ENCODE results near the gene PXK.

PXK gene

DNA sequence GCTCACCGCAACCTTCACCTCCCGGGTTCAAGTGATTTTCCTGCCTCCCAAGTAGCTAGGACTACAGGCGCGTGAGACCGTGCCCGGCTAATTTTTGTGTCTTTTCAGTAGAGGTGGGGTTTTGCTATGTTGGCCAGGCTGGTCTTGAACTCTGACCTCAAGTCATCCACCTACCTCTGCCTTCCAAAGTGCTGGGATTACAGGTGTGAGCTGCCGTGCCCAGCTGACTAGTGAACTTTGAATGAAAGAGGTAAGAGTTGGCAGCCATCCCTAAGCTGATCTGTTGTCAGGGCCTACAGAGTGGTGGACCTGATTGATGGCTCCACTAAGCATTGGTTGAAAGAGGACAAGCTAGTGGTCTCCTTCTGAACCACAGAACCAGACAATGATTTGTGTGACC is 15.3 kb downstream of the PXK start:
- DNase-seq (ENCODE audit: low spot score), result no peak

DNA sequence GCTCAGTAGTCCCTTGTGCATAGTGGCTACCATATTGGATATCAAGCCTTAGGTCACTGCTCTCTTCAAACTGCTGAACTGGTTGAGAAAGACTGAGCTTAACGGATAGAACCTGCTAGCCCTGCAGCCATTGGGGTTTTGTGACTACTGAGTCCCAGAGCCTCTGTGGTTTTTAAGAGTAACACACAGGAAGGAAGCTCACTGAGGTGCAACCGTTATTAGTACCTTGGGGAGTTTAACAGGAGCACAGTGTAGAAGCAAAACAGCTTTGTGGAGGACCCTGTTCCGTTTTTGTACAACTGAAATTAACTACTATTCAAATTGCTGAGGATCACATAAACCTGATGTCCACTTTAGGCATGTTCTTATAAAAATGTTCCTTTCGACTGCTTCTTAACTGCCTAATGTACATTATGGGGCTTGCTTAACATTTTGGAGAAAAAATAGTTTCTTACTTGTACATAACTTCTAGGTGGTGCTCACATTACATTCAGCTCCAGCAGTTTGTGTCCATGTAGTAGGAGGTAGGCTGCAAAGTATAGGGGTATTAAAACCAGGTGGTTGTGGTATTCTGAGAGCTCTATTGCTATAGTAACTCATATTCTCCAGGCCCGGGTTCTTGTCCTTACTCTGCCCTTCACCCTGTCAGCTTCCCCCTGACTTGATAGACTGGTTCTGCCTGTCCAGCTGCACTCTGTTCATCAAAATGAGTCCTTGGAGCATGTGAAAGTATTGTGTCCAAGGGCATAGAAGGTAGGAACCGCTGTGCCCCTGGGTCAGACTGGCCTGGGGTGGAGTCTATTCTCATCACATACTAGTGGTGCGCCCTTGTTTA is 17.3 kb downstream of the PXK start:
- no peak for DNase-seq (ENCODE audit: low spot score)

DNA sequence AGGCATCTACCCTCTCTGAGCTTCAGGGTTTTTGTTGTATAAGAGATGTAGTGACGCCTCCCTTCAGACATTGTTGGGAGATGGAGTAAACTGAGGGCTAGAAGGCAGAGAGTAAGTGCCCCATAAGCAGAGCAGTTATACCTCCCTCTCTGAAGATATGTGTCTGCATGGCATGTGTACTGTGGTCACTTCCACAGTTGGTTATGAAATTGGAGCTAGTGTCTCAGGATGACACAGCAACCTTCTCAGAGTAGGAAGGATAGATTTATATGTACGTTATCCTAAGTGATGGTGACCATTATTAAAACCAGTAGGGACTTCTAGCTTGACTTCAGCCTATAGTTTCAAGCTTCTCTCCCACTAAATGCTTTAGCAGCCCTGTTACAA is 17.9 kb downstream of the PXK start:
- peak; percentile 30 for DNase-seq (ENCODE audit: low spot score)

DNA sequence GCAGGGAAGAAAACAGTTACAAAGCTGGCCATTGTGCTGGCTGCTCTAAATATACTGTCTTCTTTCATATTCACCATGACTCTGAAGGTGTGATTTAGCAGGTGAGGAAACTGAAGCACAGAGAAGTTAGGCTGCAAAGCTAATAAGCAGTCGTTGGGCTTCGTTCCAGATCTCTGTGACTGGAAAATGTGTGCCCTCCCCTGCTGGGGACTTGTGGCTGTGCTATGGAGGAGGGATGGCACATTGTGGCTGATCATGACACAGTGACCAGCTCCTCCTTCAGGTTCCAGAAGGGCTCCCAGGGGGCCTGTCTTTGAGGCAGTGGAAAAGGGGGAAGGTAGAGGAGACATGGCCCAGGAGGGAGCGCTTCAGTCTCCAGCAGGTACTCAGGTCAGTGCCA is 19.2 kb downstream of the PXK start:
- no peak for DNase-seq (ENCODE audit: low spot score)

DNA sequence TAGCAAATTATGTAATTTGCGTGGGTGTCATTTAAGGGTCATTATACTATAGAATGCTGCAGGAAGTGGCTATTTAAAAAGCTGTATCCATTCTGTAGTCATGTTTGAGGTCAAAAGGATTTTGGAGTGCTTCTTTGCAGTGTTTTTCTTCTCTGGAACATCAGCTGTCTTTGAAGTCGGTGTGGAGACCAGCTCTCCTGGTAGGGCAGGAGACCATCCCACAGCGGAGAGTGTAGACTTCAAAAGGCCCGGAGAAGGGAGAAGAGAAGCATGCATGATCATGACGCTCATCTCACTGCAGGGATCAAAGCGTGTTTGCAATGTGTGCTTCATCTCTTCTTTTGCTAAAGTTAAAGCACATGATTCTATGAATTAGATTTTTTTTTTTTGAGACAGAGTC is 19.9 kb downstream of the PXK start:
- no peak for DNase-seq (ENCODE audit: low spot score)

DNA sequence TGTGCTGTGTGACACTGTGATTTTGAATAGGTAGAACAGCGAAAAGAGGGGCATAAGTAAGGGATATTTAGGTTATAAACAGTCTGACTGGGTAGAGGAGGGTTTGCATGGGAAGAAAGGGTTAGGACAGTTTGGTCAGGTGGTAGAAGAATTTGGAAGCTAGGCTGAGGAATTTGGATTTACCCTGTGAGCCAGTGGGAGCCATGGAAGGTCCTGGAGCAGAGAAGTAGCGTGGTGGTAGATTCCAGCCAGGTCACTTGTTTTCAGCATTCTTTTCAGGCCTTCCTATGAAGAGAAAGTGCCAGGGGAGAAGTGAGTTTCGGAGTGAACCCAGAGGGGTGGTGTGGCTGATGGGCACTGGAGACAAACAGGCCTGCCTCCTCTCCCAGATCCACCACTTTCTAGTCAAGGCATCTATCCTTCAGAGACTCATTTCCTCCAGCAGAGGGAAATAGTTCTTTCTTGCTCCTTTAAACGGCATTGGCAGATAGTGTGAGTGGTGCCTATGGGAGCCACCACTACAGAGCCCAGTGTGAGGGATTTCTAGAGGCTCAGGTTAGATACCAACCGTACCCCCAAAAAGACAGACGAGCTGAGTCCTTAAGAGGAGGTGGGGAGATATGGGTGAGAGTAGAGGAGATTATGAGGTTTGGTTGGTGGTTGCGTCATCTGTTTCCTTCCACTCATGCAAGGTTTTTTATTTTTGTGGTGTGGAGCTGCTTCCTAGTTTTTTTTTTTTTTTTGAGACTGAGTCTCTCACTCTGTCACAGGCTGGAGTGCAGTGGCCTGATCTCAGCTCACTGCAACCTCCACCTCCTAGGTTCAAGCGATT is 21.2 kb downstream of the PXK start:
- peak; percentile 43 for DNase-seq (ENCODE audit: low spot score)

DNA sequence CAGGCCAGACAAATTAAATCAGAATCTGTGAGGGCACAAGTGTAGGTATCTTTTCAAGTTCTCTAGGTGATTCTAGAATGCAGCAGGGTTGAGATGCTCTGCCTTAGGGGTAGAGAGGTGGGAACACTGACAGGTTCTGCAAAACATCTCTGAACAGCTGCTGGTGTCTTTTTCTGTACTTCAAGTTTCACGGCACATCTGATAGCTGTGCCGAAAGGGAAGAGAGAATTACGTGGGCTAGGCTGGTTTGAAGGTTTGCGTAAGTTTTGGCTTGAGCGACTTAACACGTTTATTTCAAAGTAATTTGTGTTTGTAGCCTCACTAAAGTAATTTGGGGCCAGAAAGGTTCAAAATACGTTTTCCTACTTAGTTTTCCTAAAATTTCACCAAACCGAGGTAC is 22.5 kb downstream of the PXK start:
- DNase-seq (ENCODE audit: low spot score), result no peak

DNA sequence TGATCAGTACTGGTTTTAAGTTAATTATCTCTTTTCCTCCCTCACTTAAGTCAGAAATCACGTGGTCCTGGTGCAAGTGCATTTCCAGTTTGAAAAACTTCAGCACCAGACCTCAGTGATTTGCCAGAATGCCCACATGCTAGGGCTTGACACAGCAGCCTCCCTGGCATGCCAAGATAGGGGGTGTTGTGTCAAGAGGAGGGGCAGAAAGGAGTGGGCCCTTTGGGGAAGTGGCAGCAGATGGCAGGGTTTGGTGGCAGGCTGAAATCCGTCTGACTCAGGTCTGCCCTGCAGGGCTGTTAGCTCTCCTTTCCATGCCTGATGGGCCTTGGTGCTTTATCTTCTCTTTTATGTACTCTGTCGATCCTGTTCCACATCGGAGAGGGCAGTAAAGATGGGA is 23.4 kb downstream of the PXK start:
- no peak for DNase-seq (ENCODE audit: low spot score)

DNA sequence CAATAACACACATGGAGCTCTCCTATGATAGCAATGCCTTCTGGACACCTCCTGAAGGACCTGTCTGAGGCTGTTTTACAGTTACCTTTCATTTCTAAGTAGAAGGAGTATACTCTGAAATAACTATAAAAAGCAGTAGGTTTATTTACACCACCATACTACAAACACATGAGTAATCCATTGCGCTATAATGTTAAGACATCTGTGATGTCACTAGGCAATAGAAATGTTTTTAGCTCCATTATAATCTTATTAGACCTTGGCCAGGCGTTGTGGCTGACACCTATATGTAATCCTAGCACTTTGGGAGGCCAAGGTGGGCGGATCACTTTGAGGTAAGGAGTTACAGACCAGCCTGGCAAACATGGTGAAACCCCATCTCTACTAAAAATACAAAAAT is 24.7 kb downstream of the PXK start:
- DNase-seq (ENCODE audit: low spot score), result no peak

DNA sequence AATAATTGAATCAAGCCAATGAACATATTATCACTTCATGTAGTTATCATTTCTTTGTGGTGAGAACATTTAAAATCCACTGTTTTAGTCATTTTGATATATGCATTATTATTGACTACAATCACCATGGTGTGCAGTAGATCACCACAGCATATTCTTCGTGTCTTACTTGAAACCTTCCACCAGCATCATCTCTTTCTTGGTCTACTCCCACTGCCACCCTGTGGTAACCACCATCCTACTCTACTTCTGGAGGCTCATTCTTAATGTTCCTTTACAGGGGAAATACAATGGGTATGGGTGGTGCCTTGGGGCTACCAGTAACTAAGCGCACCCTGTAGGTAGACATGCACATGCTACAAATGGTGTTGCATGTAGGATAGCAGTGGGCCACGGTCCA is 25.4 kb downstream of the PXK start:
- DNase-seq (ENCODE audit: low spot score), result no peak

DNA sequence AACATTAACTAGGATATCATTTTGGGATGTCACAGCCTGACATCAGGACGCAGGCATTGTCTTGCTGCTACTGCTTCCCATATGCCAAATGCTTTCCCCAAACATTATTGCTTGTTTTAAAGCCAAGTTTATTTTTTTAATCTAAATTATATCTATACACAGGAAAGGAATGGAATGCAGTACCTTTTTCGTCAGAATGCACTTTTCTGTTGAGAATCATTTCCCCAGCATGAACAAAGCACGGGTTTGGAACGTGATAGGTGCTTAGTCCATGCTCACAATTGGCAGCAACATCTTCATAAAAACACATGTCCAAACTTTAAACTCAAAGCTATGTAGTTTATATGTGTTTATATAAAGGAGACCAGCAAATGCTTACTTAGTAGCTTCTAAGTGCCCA is 26.1 kb downstream of the PXK start:
- no peak for DNase-seq (ENCODE audit: low spot score)

DNA sequence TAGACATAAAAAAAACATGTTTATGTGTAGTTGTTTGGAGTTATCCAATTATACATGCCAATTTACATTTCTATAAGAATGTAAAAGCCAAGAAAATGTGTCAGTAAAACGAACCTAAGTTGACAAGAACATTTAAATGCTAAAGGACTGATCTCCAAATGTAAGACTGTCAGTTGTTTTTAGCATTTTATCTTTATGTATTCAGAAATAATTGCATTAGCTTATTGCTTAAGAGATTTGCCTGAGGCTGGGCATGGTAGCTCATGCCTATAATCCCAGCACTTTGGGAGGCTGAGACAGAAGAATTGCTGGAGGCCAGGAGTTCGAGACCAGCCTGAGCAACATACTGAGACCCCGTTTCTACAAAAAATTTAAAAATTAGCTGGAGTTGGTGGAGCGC is 26.9 kb downstream of the PXK start:
- DNase-seq (ENCODE audit: low spot score), result no peak

DNA sequence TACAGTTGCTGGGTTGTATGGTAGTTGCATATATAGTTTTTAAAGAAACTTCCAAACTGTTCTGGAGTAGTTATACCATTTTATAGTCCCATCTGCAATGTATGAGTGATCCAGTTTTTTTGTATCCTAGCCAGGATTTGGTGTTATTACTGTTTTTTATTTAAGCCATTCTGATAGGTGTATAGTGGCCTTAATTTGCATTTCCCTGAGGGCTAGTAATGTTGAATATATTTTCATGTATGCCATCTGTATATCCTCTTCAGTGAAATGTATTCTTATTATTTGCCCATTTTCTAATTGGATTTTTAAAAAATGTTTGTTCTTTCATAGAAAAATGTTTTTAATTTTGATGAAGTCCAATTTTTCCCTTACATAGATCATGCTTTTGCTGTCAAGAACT is 29.2 kb downstream of the PXK start:
- no peak for DNase-seq (ENCODE audit: low spot score)

DNA sequence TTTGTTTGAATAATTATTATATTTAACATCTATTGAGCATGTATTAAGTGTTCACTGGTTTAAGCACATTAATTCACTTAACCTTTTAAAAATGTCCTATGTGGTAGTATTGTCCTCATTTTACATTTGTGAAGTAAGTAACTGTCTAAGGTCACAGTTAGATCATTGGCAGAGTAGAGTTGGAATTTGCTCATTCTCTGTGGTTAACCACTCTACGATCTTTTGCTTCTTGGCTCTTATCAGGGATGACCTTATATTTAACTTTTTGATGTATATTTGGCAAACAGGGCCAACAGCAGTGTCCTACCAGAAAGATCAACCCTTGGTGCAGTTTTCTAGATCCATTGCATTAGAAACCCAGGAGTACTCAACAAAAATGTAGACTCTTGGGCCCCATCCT is 34.0 kb downstream of the PXK start:
- DNase-seq (ENCODE audit: low spot score), result peak; percentile 18

DNA sequence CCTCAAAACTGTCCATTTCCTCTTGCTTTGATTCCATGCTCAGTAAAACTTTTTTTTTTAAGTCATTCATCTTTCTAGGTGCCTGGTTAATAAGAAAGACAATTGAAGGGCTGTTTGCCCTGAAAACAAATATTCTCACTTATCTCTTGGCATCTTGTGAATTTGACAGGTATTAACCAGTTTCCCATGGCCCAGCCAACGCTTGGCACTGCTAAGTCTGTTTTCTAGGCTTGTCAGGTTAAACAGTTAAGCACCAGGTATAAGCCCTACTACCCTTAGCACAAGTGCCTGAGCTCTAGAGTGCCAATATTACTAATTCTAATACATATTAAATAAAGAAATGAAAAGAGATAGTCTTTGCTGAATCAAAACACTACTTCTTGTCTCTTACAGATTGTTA is 36.3 kb downstream of the PXK start:
- no peak for DNase-seq (ENCODE audit: low spot score)

DNA sequence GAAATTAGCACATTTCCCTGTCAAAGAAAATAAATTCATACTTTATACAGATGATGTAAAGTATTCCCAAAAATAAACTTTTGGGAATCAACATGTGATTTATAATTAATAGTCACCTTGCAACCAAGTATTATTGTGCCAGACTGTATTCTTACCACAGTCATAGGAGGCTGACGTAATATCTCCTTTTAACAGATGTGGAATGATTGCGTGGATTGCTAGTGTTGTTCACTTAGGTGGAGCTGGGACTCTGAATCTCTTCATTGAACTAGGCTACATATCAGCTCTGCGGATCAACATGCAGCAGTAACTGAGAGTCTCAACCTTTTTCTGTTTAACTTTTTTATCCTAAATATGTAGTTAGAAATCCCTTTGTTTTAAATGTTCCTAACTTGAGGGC is 37.2 kb downstream of the PXK start:
- no peak for DNase-seq (ENCODE audit: low spot score)

DNA sequence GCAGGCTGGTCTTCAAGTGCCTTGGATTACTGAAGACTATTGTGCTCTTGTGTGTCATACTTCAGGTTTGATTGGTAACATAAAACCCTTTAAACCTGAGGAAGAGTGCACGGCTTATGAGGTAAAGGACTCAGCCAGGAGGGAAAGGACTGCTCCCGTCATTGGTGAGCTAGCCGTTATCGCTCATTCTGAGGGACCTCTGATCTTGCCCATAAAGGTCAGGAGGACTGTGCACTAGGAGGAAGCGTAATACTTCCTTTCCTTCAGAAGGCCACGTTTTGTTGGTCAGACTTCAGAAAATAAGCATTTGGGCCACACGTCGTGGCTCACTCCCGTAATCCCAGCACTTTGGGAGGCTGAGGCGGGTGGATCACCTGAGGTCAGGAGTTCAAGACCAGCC is 37.7 kb downstream of the PXK start:
- DNase-seq (ENCODE audit: low spot score), result no peak

DNA sequence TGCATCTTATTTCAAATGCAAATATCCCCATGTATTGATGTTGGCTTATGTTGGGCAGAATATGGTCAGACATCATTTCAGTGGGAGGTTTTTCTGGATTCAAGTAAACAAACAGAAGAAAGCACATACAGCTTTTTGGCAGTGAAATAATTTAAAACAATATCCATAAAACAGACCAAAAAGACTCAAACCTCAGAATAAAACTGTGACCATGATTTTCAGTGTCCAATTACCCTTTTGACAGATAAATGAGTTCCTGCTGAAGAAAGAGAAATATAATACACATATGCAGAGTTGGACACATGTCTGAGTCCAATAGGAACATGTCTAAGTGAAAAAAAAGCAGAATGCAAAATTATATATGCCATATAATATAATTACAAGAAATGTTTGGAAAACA is 39.1 kb downstream of the PXK start:
- DNase-seq (ENCODE audit: low spot score), result no peak

DNA sequence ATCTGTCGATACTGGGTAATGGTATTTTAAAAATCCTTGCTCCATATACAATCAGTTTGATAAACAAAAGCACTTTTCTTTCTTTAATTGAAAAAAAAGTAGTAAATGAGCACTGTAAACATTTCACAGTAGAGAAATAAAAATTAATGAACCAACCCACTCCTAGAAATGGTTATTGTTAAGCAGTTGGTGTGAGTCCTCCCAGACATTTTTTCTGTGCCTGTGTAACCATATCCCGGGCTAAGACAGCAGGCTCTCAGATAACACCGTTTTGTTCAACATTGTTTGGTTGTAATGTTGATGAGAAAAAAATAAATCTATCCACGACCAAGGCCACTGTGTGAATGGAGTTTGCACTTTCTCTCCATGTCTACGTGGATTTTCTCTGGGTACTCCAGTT is 42.6 kb downstream of the PXK start:
- no peak for DNase-seq (ENCODE audit: low spot score)

DNA sequence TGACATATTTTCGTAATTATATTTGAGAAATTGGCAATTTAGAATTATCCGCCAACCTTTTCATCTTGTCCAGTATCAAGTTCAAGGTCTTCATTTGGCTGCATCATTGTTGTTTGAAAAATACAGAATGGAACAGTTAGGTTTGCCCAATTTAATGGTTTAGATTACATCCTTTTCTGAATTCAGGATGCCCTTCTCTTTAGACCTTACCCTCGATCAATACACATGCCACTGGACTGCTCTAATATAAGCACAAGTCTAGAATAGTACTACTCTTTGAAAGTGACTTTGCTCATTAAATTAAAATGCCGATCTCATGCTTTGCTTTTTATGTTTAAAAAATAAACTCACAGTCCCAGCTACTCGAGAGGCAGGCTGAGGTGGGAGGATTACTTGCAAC is 44.5 kb downstream of the PXK start:
- DNase-seq (ENCODE audit: low spot score), result no peak

DNA sequence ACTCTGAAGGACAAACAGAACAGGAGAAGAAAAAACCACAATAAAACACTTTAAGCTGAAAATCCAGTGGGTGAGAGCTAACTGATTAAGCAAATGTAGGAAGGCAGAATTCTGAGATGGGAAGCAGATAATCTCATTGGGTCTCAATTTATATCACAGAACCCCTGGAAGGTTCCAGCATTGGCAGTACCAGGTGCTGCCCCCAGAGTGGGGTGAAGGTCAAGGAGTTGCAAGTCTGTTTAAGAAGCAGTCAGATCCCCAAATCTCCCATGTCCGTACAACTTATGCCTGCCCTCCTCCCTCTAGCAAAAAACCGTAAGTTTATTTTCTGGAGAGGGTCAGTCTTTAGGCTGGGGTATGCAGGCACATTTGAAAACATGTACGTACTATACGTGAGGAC is 45.1 kb downstream of the PXK start:
- no peak for DNase-seq (ENCODE audit: low spot score)

DNA sequence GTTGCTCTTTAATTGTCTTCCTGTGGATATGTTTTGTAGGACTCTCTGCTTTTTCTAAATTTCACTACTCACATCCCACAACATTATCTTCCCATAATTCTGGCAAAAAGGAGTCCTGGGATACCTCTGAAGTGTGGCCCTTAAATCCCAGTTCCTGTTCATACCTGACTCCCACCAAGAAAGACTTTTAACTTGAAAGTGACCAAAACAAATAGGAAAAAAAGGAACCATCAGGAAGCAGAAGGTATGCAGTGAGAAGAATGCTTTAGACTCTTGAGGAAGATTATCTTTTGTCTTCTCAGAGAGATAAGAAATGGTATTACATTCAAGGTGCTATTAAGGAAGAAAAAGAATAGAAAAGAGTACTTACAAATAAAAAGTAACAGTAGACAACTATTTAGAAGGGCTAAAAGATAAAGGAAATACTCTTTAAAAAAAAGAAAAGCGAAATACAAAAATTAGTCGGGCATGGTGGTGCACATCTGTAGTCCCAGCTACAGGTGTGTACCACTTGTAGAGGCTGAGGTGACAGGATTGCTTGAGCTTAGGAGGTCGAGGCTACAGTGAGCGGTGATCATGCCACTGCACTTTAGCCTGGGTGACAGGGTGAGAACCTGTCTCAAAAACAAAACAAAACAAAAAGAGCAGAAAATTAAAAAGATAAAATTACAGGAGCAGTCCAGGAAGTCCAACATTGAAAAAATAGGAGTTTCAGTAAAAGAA is 46.8 kb downstream of the PXK start:
- DNase-seq (ENCODE audit: low spot score), result no peak

DNA sequence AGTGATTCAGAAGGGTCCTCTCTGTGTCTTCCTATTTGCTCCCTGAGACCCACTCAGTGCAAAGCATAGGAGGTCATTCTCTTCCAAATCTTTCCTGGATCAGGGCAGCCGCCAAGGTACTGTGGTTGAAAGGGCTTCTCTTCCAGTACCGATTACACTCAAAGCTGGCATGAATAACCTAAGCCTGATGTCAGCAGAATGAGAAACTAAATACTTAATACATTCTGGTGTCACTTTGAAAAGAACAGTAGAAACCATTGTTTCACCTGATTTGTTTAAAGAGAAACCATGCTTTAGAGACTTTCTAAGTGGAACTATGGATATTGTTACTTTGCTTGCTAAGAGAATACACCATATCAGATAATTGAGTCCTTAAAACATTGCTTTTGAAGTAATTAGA is 50.8 kb downstream of the PXK start:
- DNase-seq (ENCODE audit: low spot score), result peak; percentile 49

Data from AG08395 (cell line).